ENCODE measurements around the gene ICA1L.

ICA1L gene

DNA sequence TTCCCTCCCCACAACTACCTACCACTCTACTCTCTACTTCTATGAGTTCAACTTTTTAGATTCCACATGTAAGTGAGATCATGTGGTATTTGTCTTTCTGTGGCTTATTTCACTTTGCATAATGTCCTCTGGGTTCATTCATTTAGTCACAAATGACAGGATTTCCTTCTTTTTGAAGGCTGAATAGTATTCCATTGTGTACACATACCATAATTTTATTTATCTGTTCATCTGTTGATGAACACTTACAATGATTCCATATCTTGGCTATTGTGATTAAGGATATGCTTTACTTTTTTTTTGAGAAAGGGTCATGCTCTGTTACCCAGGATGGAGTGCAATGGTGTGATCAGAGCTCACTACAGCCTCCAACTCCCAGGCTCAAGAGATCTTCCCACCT is 73.6 kb downstream of the ICA1L start:
- no peak overlapping the region for H3K4me3 ChIP-seq (ENCODE audit: control insufficient read depth, low read depth, low read length)
- no peak for DNase-seq (ENCODE audit: low read depth)
- TF ChIP-seq, protein P1, sequence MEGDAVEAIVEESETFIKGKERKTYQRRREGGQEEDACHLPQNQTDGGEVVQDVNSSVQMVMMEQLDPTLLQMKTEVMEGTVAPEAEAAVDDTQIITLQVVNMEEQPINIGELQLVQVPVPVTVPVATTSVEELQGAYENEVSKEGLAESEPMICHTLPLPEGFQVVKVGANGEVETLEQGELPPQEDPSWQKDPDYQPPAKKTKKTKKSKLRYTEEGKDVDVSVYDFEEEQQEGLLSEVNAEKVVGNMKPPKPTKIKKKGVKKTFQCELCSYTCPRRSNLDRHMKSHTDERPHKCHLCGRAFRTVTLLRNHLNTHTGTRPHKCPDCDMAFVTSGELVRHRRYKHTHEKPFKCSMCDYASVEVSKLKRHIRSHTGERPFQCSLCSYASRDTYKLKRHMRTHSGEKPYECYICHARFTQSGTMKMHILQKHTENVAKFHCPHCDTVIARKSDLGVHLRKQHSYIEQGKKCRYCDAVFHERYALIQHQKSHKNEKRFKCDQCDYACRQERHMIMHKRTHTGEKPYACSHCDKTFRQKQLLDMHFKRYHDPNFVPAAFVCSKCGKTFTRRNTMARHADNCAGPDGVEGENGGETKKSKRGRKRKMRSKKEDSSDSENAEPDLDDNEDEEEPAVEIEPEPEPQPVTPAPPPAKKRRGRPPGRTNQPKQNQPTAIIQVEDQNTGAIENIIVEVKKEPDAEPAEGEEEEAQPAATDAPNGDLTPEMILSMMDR (conservative IDR thresholded peaks at IDR 0.05; ENCODE audit: control insufficient read depth, insufficient read depth, low read depth, low read length) = no peak

DNA sequence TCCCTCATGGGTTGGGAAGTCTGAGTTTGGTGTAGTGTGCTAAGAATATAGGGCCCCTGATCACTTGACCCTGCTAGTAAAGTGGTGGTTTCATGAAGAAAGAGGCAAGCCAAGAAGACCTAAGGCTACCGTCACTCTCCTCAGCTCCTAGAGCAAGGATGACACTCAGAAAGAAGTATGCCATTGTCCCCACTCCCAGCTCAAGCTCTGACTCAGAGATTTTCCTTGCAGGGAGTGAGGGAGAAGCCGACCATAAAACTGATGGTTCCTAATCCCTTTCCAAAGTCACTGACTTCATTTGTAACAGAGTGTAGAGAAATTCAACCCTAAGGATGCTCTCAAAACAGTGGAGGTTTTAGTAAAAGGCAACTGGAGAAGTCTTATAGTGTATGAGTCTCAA is 80.9 kb downstream of the ICA1L start:
- H3K4me3 ChIP-seq (ENCODE audit: control insufficient read depth, low read depth, low read length) = no peak overlapping the region
- no peak for DNase-seq (ENCODE audit: low read depth)
- TF ChIP-seq, protein P1 (conservative IDR thresholded peaks at IDR 0.05; ENCODE audit: control insufficient read depth, insufficient read depth, low read depth, low read length) = no peak

DNA sequence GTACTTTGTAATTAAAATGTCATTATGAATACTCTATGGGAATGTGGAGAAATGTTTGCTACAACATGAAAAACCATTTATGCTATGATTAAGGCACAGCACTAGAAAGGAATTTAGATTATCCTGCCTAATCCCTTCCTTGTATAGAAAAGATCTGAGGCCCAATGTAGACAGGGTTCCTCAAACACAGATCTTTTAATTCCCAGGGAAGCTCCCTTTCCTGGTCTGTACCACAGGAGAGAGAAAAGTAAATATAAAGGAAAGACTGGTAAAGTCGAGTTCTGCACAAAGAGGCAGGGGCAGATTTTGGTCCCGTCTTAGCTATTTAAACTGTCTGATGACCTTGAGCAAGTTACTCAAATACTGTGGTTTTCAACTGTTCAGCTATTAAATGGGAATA is 84.7 kb downstream of the ICA1L start:
- TF ChIP-seq, protein P1 (conservative IDR thresholded peaks at IDR 0.05; ENCODE audit: control insufficient read depth, insufficient read depth, low read depth, low read length) = no peak
- H3K4me3 ChIP-seq (ENCODE audit: control insufficient read depth, low read depth, low read length) = no peak overlapping the region
- DNase-seq (ENCODE audit: low read depth) = no peak

DNA sequence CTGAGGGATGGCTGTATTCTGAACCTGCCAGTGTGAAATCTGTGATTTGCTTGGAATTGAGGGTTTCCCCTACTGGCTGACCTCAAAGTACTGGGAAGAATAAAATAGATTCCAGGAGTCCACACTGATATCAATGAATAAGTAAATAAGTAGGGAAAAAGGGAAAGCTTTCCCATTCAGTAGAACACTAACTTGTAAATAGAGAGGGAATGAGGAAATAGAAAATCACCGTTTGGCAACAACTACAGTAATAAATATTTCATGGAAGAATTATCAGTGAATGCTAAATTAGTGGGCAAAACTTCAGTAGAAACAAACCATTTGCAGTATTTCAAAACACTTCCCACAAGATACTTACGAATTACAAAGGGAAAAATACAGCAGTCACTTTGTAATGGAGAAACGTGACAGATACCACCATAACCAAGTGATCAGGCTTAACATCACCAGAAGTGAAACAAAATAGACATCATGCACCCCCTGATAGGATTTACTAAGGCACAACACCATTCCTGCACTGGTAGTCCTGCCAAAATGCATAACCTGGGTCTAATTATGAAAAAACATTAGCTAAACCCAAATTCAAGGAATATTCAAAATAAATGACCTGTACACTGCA is 88.5 kb downstream of the ICA1L start:
- TF ChIP-seq, protein P1 (conservative IDR thresholded peaks at IDR 0.05; ENCODE audit: control insufficient read depth, insufficient read depth, low read depth, low read length) = no peak
- no peak for DNase-seq (ENCODE audit: low read depth)
- H3K4me3 ChIP-seq (ENCODE audit: control insufficient read depth, low read depth, low read length) = no peak overlapping the region

DNA sequence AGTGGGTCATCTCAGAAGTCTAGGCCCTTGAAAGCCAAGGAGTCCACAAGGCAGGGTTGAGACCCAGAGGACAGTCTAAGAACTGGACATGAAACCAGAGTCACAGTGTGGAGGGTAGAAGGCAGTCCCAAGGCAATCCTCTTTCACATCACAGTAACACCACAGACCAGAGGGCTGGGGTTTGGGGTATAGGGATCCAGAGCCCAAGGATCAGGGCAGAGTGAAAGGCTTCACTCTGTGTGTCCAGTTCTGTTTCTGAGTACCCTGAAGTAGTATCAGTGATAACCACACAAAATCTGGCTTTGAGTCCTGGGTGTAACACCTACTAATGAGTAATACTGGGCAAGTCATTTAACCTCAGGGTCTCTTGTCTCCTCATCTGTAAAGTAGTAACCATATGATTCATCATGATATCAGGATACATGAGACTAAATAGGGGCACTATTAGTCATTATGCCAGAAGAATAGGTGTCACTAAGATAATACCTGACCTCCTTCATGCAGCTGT is 91.0 kb downstream of the ICA1L start:
- DNase-seq (ENCODE audit: low read depth) = peak; percentile 80
- TF ChIP-seq, protein P1 (conservative IDR thresholded peaks at IDR 0.05; ENCODE audit: control insufficient read depth, insufficient read depth, low read depth, low read length) = no peak
- no peak overlapping the region for H3K4me3 ChIP-seq (ENCODE audit: control insufficient read depth, low read depth, low read length)

DNA sequence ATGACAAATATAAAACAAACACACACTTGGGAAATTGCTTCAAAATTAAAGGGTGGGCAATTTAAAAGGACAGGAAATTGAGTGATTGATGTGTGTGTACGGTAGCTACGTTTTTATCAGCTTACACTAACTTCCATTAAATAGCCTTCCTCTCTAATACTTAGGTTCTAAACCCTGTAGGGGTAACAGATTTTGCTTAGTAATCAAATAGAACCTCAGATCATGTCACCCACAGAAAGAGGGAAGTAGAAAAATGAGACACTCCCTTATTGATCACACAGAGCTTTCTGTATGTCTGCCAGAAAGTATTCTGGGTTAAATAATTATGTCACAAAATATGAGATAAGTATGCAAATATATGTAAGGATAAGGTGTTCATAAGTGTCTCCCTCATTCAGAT is 93.3 kb downstream of the ICA1L start:
- TF ChIP-seq, protein P1 (conservative IDR thresholded peaks at IDR 0.05; ENCODE audit: control insufficient read depth, insufficient read depth, low read depth, low read length) = no peak
- no peak for DNase-seq (ENCODE audit: low read depth)
- no peak overlapping the region for H3K4me3 ChIP-seq (ENCODE audit: control insufficient read depth, low read depth, low read length)

All from fibroblast of mammary gland (primary cell).